BLaER1 treated with 17β-estradiol and CSF1 and Interleukin-3, amounts not matched to agents 10 nM and 100 nM (cell line): Measurements from ENCODE around the gene BNIPL.

Experiments used
- H3K27ac ChIP-seq, 11 experiments: shearing (Covaris generic); formaldehyde crosslinking; 2 replicates each; pipeline ENCODE4 v1.8.1; 2022
- H3K27me3 ChIP-seq, 11 experiments: shearing (Covaris generic); formaldehyde crosslinking; 2 replicates each; pipeline ENCODE4 v1.8.1; 2022
- H3K36me3 ChIP-seq, 11 experiments: shearing (Covaris generic); formaldehyde crosslinking; 2 replicates each; pipeline ENCODE4 v1.8.1; 2022
- H3K4me1 ChIP-seq, 10 experiments: shearing (Covaris generic); formaldehyde crosslinking; 2 replicates each; pipeline ENCODE4 v1.8.1; 2022
- H3K4me2 ChIP-seq, 11 experiments: shearing (Covaris generic); formaldehyde crosslinking; 2 replicates each; pipeline ENCODE4 v1.8.1; 2022
- H3K4me3 ChIP-seq, 10 experiments: shearing (Covaris generic); formaldehyde crosslinking; 2 replicates each; pipeline ENCODE4 v1.8.1; 2022
- H3K9ac ChIP-seq, 11 experiments: shearing (Covaris generic); formaldehyde crosslinking; 2 replicates each; pipeline ENCODE4 v1.8.1; 2022
- H3K9me3 ChIP-seq, 11 experiments: shearing (Covaris generic); formaldehyde crosslinking; replicated peaks in 1 of 11; 2 replicates each; pipeline ENCODE4 v1.8.1; 2022
- H4K20me1 ChIP-seq, 11 experiments: shearing (Covaris generic); formaldehyde crosslinking; 2 replicates each; pipeline ENCODE4 v1.8.1; 2022
- Cebpa-rat ChIP-seq, 11 experiments: shearing (Covaris generic); IDR thresholded peaks; 2 replicates each; pipeline ENCODE4 v1.8.1; 2022

The BNIPL gene

GRCh38 chr1:151036356-151036755 lies at the start of gene BNIPL:
Gene BNIPL (plus strand): TSS chr1:151036586. CDS start chr1:151036726, 140 bp downstream.
- Histone ChIP-seq H3K27ac (no peak within 1 kb of the TSS), H3K4me3 (no peak within 1 kb of the TSS), H3K4me2 (no peak within 1 kb of the TSS), H3K9me3 (no peaks in the 10 kb centered on the region), H4K20me1 (no peaks in the 10 kb centered on the region), H3K27me3 (no peaks in the 10 kb centered on the region), H3K36me3 (peaks cover 31 to 57% (median 46%) of the 10 kb centered on the region in 11 experiments), H3K4me1 (peaks cover 0 to 9% (median 0%) of the 10 kb centered on the region in 10 experiments; a peak in 5 of 20 replicates), H3K9ac (no peak within 1 kb of the TSS)
- no peak for TF ChIP-seq Cebpa-rat (IDR thresholded peaks at IDR 0.05)

GRCh38 chr1:150987924-150988323 lies 48.5 kb upstream of the BNIPL start:
- no peaks in the 10 kb centered on the region for H3K36me3 ChIP-seq
- H4K20me1 ChIP-seq = no peaks in the 10 kb centered on the region
- H3K27ac ChIP-seq = no peak overlapping the region
- H3K4me2 ChIP-seq = no peak overlapping the region
- peaks cover 0 to 4% (median under 1%) of the 10 kb centered on the region in 10 experiments; a peak in 5 of 20 replicates for H3K4me1 ChIP-seq
- TF ChIP-seq Cebpa-rat (IDR thresholded peaks at IDR 0.05) = no peak
- no peak overlapping the region for H3K4me3 ChIP-seq
- no peaks in the 10 kb centered on the region for H3K9me3 ChIP-seq
- no peak overlapping the region for H3K9ac ChIP-seq
- no peaks in the 10 kb centered on the region for H3K27me3 ChIP-seq

- Histone ChIP-seq H3K27me3 (no peaks in the 10 kb centered on the region), H3K9ac (no peak overlapping the region), H3K9me3 (no peaks in the 10 kb centered on the region), H3K4me3 (no peak overlapping the region), H3K4me2 (no peak overlapping the region), H4K20me1 (0 out of 22 replicates have a peak, but pooled peaks cover 0 to 3% (median 0%) of the 10 kb centered on the region in 11 experiments), H3K27ac (no peak overlapping the region), H3K36me3 (peaks cover 8 to 19% (median 12%) of the 10 kb centered on the region in 11 experiments; a peak in 19 of 22 replicates), H3K4me1 (peaks cover 0 to 8% (median 4%) of the 10 kb centered on the region in 10 experiments; a peak in 7 of 20 replicates)
- no peak for TF ChIP-seq Cebpa-rat (IDR thresholded peaks at IDR 0.05)
Observed at GRCh38 chr1:150992626-150993025, 43.8 kb upstream of the BNIPL start.

GRCh38 chr1:150994248-150994647 lies 42.1 kb upstream of the BNIPL start:
- no peaks in the 10 kb centered on the region for H3K9me3 ChIP-seq
- TF ChIP-seq Cebpa-rat (IDR thresholded peaks at IDR 0.05) = no peak
- H4K20me1 ChIP-seq = 0 out of 22 replicates have a peak, but pooled peaks cover 0 to 6% (median 0%) of the 10 kb centered on the region in 11 experiments
- H3K27me3 ChIP-seq = no peaks in the 10 kb centered on the region
- no peak overlapping the region for H3K4me2 ChIP-seq
- peaks cover 5 to 15% (median 10%) of the 10 kb centered on the region in 10 experiments for H3K4me1 ChIP-seq
- H3K27ac ChIP-seq = no peak overlapping the region
- no peak overlapping the region for H3K9ac ChIP-seq
- no peak overlapping the region for H3K4me3 ChIP-seq
- H3K36me3 ChIP-seq = peaks cover 14 to 34% (median 27%) of the 10 kb centered on the region in 11 experiments; a peak in 21 of 22 replicates

GRCh38 chr1:150995460-150995859 lies 40.9 kb upstream of the BNIPL start:
- Histone ChIP-seq H4K20me1 (0 out of 22 replicates have a peak, but pooled peaks cover 0 to 6% (median 0%) of the 10 kb centered on the region in 11 experiments), H3K4me2 (peak overlapping the region in 7 of 11 experiments; percentile 8 to 44 (median 23); a peak in 5 of 22 replicates), H3K36me3 (peaks cover 14 to 46% (median 36%) of the 10 kb centered on the region in 11 experiments; a peak in 21 of 22 replicates), H3K4me3 (no peak overlapping the region), H3K9me3 (no peaks in the 10 kb centered on the region), H3K27ac (peak overlapping the region in 6 of 11 experiments; percentile 18 to 45 (median 34); a peak in 8 of 22 replicates), H3K27me3 (no peaks in the 10 kb centered on the region), H3K4me1 (peaks cover 12 to 27% (median 21%) of the 10 kb centered on the region in 10 experiments), H3K9ac (peak overlapping the region in 6 of 11 experiments; percentile 1 to 41 (median 28); a peak in 6 of 22 replicates)
- no peak for TF ChIP-seq Cebpa-rat (IDR thresholded peaks at IDR 0.05)

GRCh38 chr1:150995896-150996295 lies 40.5 kb upstream of the BNIPL start:
- Histone ChIP-seq H3K9ac (peak overlapping the region in 6 of 11 experiments; percentile 1 to 41 (median 28); a peak in 6 of 22 replicates), H3K4me2 (peak overlapping the region in 7 of 11 experiments; percentile 8 to 44 (median 23); a peak in 5 of 22 replicates), H3K36me3 (peaks cover 17 to 50% (median 36%) of the 10 kb centered on the region in 11 experiments; a peak in 21 of 22 replicates), H3K27me3 (no peaks in the 10 kb centered on the region), H3K4me3 (no peak overlapping the region), H4K20me1 (0 out of 22 replicates have a peak, but pooled peaks cover 0 to 6% (median 0%) of the 10 kb centered on the region in 11 experiments), H3K27ac (peak overlapping the region in 6 of 11 experiments; percentile 18 to 45 (median 34); a peak in 8 of 22 replicates), H3K9me3 (no peaks in the 10 kb centered on the region), H3K4me1 (peaks cover 12 to 32% (median 23%) of the 10 kb centered on the region in 10 experiments)
- TF ChIP-seq Cebpa-rat (IDR thresholded peaks at IDR 0.05) = no peak

GRCh38 chr1:150997126-150997872 lies 39.1 kb upstream of the BNIPL start:
- Histone ChIP-seq H3K9ac (no peak overlapping the region), H3K27ac (peak overlapping the region in 1 of 11 experiments; percentile 12; a peak in 1 of 22 replicates), H3K36me3 (peaks cover 25 to 61% (median 42%) of the 10 kb centered on the region in 11 experiments)

GRCh38 chr1:150997949-150998348 lies 38.4 kb upstream of the BNIPL start:
- Histone ChIP-seq H3K4me1 (peaks cover 22 to 52% (median 44%) of the 10 kb centered on the region in 10 experiments), H3K27me3 (no peaks in the 10 kb centered on the region), H3K9me3 (no peaks in the 10 kb centered on the region), H3K4me2 (no peak overlapping the region), H3K9ac (no peak overlapping the region), H3K4me3 (no peak overlapping the region), H3K27ac (peak overlapping the region in 1 of 11 experiments; percentile 67; a peak in 1 of 22 replicates), H4K20me1 (peaks cover 0 to 10% (median 0%) of the 10 kb centered on the region in 11 experiments; a peak in 2 of 22 replicates), H3K36me3 (peaks cover 25 to 66% (median 42%) of the 10 kb centered on the region in 11 experiments)
- TF ChIP-seq Cebpa-rat (IDR thresholded peaks at IDR 0.05) = no peak

More at GRCh38 chr1:150997126-150997872, 39.1 kb upstream of the BNIPL start:
- no peak for TF ChIP-seq Cebpa-rat (IDR thresholded peaks at IDR 0.05)
- H3K27me3 ChIP-seq = no peaks in the 10 kb centered on the region
- H3K4me2 ChIP-seq = no peak overlapping the region
- no peak overlapping the region for H3K4me3 ChIP-seq
- no peaks in the 10 kb centered on the region for H3K9me3 ChIP-seq
- H3K4me1 ChIP-seq = peaks cover 15 to 46% (median 37%) of the 10 kb centered on the region in 10 experiments
- H4K20me1 ChIP-seq = peaks cover 0 to 8% (median 0%) of the 10 kb centered on the region in 11 experiments; a peak in 2 of 22 replicates
